HepG2 (cell line): ENCODE measurements around the gene ENG. TPM values are rescaled to one million over a fixed set of nuclear protein-coding genes. Genes with fewer than 3 reads are reported as not detected.

ENCODE experiments used
- CEBPB ChIP-seq: IDR thresholded peaks from 2 replicates; pipeline ENCODE4 v1.6.1; 2011; ENCODE audit warnings: low read depth, low read length, improper control_type of control experiment, borderline replicate concordance
- FOSL2 ChIP-seq: sonication (generic); formaldehyde crosslinking; IDR thresholded peaks from 2 replicates; pipeline ENCODE4 v1.4.0; 2020; ENCODE audit warnings: missing genetic modification reagents
- HNF4A ChIP-seq: sonication (generic); formaldehyde crosslinking; IDR thresholded peaks from 2 replicates; pipeline ENCODE4 v1.4.0; 2020; ENCODE audit warnings: missing genetic modification reagents
- JUNB ChIP-seq: sonication (generic); formaldehyde crosslinking; IDR thresholded peaks from 2 replicates; pipeline ENCODE4 v1.8.0; 2022; ENCODE audit warnings: missing genetic modification reagents, mild to moderate bottlenecking, borderline replicate concordance
- KDM2A ChIP-seq: sonication (generic); formaldehyde crosslinking; IDR thresholded peaks from 2 replicates; pipeline ENCODE4 v1.4.0; 2020; ENCODE audit warnings: low read depth, missing genetic modification reagents, borderline replicate concordance
- LCORL ChIP-seq, 2 experiments: fragments of 450-650 bp in 1 of 2; sonication (generic) in 1 of 2; formaldehyde crosslinking in 1 of 2; IDR thresholded peaks; 2 replicates each; pipeline versions ENCODE4 v1.5.0 to v1.6.1; 2017 to 2020; ENCODE audit warnings: antibody characterized with exemption in 1 of 2, missing genetic modification reagents in 1 of 2
- MTA1 ChIP-seq: sonication (generic); formaldehyde crosslinking; IDR thresholded peaks from 2 replicates; pipeline ENCODE4 v1.4.0; 2020; ENCODE audit warnings: missing genetic modification reagents, mild to moderate bottlenecking, borderline replicate concordance
- NR1H2 ChIP-seq: sonication (generic); formaldehyde crosslinking; IDR thresholded peaks from 2 replicates; pipeline ENCODE4 v1.8.1; 2022; ENCODE audit warnings: low read depth, missing genetic modification reagents, borderline replicate concordance
- PHB2 ChIP-seq: fragments of 450-650 bp; IDR thresholded peaks from 2 replicates; pipeline ENCODE4 v1.6.1; 2018; ENCODE audit not compliant: partially characterized antibody
- PHF21A ChIP-seq: sonication (generic); formaldehyde crosslinking; IDR thresholded peaks from 2 replicates; pipeline ENCODE4 v1.5.0; 2020; ENCODE audit warnings: mild to moderate bottlenecking, missing genetic modification reagents
- SALL1 ChIP-seq: sonication (generic); formaldehyde crosslinking; IDR thresholded peaks from 2 replicates; pipeline ENCODE4 v1.8.0; 2022; ENCODE audit warnings: mild to moderate bottlenecking, missing genetic modification reagents
- XRCC5 ChIP-seq: fragments of 200-400 bp; formaldehyde crosslinking; optimal IDR thresholded peaks from 2 replicates; pipeline ENCODE3; 2017; ENCODE audit warnings: mild to moderate bottlenecking, low read length
- ZFP62 ChIP-seq: sonication (generic); formaldehyde crosslinking; IDR thresholded peaks from 2 replicates; pipeline ENCODE4 v1.4.0; 2020; ENCODE audit warnings: missing genetic modification reagents
- ZIK1 ChIP-seq: sonication (generic); formaldehyde crosslinking; IDR thresholded peaks from 2 replicates; pipeline ENCODE4 v1.5.0; 2020; ENCODE audit warnings: mild to moderate bottlenecking, low read depth, missing genetic modification reagents, borderline replicate concordance
- ZNF124 ChIP-seq: sonication (generic); formaldehyde crosslinking; IDR thresholded peaks from 2 replicates; pipeline ENCODE4 v1.4.0; 2020; ENCODE audit warnings: missing genetic modification reagents
- ZNF33B ChIP-seq: sonication (generic); formaldehyde crosslinking; IDR thresholded peaks from 2 replicates; pipeline ENCODE4 v1.5.1; 2020; ENCODE audit warnings: mild to moderate bottlenecking, missing genetic modification reagents
- ZNF546 ChIP-seq: sonication (generic); formaldehyde crosslinking; conservative IDR thresholded peaks from 2 replicates; pipeline ENCODE4 v1.8.1; 2023; ENCODE audit warnings: mild to moderate bottlenecking, missing genetic modification reagents
- ZNF550 ChIP-seq: sonication (generic); formaldehyde crosslinking; IDR thresholded peaks from 2 replicates; pipeline ENCODE4 v1.4.0; 2020; ENCODE audit warnings: mild to moderate bottlenecking, missing genetic modification reagents, borderline replicate concordance
- ZNF557 ChIP-seq: sonication (generic); formaldehyde crosslinking; IDR thresholded peaks from 2 replicates; pipeline ENCODE4 v1.4.0; 2020; ENCODE audit warnings: missing genetic modification reagents
- ZNF562 ChIP-seq: sonication (generic); formaldehyde crosslinking; IDR thresholded peaks from 2 replicates; pipeline ENCODE4 v1.8.0; 2022; ENCODE audit warnings: missing genetic modification reagents, borderline replicate concordance
- ZSCAN29 ChIP-seq: sonication (generic); formaldehyde crosslinking; conservative IDR thresholded peaks from 2 replicates; pipeline ENCODE4 v1.4.0; 2020; ENCODE audit warnings: mild to moderate bottlenecking, missing genetic modification reagents
- polyA plus RNA-seq, 8 experiments: library from polyadenylated mRNA; depleted of rRNA in 3 of 8; stranded (reverse) in 7 of 8; unstranded in 1 of 8; fragments of >200 nt; fragmentation: Illumina TruSeq in 4 of 8; extraction: Trizol in 4 of 8; gene quantifications; 2 replicates each; pipeline versions ENCODE4 v1.2.1 to v1.2.3, GENCODE V29; 2011 to 2016; ENCODE audit warnings: low read depth in 4 of 8, missing spikeins in 1 of 8, mixed read lengths in 1 of 8; ENCODE audit not compliant: insufficient read depth in 1 of 8
- total RNA-seq, 5 experiments: library from RNA; depleted of rRNA; stranded (reverse); fragments of >200 nt; fragmentation: Illumina TruSeq; extraction: Trizol; gene quantifications; 2 replicates each; pipeline ENCODE4 v1.2.3, GENCODE V29; 2016; ENCODE audit warnings: low read depth in 1 of 5
- TF ChIP-seq, protein P1 (sequence below): sonication (generic); formaldehyde crosslinking; IDR thresholded peaks from 2 replicates; pipeline ENCODE4 v1.4.0; 2020; ENCODE audit warnings: missing genetic modification reagents
- TF ChIP-seq, protein P2 (sequence below): sonication (generic); formaldehyde crosslinking; IDR thresholded peaks from 2 replicates; pipeline ENCODE4 v1.9.0; 2021; ENCODE audit warnings: missing genetic modification reagents, mild to moderate bottlenecking, borderline replicate concordance
- TF ChIP-seq, protein P3 (sequence below): sonication (generic); formaldehyde crosslinking; conservative IDR thresholded peaks from 2 replicates; pipeline ENCODE4 v1.4.0; 2020; ENCODE audit warnings: missing genetic modification reagents
- TF ChIP-seq, protein P4 (sequence below): sonication (generic); formaldehyde crosslinking; IDR thresholded peaks from 2 replicates; pipeline ENCODE4 v1.5.0; 2020; ENCODE audit warnings: missing genetic modification reagents, mild to moderate bottlenecking, borderline replicate concordance

Gene ENG
- total and polyA plus RNA-seq, 2 of the 13 experiments (the other 11 are each of a cell fraction or from before 2014, with no cell fraction given) = 0.02 to 1.1 TPM

- TF ChIP-seq ZNF550 (CRISPR knock-in tag) (no peak), ZNF33B (CRISPR knock-in tag) (no peak), SALL1 (CRISPR knock-in tag) (peak; percentile 46), KDM2A (peak; percentile 33; the same call in 1 of the 2 replicates), ZFP62 (CRISPR knock-in tag) (no peak), FOSL2 (no peak), ZNF546 (CRISPR knock-in tag) (no peak), LCORL (IDR thresholded peaks at IDR 0.05) (no peak), LCORL (CRISPR knock-in tag; IDR thresholded peaks at IDR 0.05) (peak; percentile 79), JUNB (CRISPR knock-in tag) (no peak), HNF4A (CRISPR knock-in tag) (0 out of 2 replicates have a peak, but pooled peaks have one; percentile 3), ZSCAN29 (CRISPR knock-in tag) (no peak), NR1H2 (CRISPR knock-in tag) (no peak), ZNF124 (CRISPR knock-in tag) (no peak), ZIK1 (CRISPR knock-in tag) (no peak), PHF21A (CRISPR knock-in tag) (peak; percentile 42; the same call in 1 of the 2 replicates), CEBPB (no peak), PHB2 (no peak), ZNF562 (CRISPR knock-in tag) (no peak), MTA1 (0 out of 2 replicates have a peak, but pooled peaks have one; percentile 13), ZNF557 (CRISPR knock-in tag) (no peak), XRCC5 (no peak)
- TF ChIP-seq, protein P1, sequence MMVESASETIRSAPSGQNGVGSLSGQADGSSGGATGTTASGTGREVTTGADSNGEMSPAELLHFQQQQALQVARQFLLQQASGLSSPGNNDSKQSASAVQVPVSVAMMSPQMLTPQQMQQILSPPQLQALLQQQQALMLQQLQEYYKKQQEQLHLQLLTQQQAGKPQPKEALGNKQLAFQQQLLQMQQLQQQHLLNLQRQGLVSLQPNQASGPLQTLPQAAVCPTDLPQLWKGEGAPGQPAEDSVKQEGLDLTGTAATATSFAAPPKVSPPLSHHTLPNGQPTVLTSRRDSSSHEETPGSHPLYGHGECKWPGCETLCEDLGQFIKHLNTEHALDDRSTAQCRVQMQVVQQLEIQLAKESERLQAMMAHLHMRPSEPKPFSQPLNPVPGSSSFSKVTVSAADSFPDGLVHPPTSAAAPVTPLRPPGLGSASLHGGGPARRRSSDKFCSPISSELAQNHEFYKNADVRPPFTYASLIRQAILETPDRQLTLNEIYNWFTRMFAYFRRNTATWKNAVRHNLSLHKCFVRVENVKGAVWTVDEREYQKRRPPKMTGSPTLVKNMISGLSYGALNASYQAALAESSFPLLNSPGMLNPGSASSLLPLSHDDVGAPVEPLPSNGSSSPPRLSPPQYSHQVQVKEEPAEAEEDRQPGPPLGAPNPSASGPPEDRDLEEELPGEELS (CRISPR knock-in tag) = no peak
- TF ChIP-seq, protein P2, sequence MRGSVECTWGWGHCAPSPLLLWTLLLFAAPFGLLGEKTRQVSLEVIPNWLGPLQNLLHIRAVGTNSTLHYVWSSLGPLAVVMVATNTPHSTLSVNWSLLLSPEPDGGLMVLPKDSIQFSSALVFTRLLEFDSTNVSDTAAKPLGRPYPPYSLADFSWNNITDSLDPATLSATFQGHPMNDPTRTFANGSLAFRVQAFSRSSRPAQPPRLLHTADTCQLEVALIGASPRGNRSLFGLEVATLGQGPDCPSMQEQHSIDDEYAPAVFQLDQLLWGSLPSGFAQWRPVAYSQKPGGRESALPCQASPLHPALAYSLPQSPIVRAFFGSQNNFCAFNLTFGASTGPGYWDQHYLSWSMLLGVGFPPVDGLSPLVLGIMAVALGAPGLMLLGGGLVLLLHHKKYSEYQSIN = no peak
- TF ChIP-seq, protein P3, sequence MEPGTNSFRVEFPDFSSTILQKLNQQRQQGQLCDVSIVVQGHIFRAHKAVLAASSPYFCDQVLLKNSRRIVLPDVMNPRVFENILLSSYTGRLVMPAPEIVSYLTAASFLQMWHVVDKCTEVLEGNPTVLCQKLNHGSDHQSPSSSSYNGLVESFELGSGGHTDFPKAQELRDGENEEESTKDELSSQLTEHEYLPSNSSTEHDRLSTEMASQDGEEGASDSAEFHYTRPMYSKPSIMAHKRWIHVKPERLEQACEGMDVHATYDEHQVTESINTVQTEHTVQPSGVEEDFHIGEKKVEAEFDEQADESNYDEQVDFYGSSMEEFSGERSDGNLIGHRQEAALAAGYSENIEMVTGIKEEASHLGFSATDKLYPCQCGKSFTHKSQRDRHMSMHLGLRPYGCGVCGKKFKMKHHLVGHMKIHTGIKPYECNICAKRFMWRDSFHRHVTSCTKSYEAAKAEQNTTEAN (CRISPR knock-in tag) = no peak
- TF ChIP-seq, protein P4, sequence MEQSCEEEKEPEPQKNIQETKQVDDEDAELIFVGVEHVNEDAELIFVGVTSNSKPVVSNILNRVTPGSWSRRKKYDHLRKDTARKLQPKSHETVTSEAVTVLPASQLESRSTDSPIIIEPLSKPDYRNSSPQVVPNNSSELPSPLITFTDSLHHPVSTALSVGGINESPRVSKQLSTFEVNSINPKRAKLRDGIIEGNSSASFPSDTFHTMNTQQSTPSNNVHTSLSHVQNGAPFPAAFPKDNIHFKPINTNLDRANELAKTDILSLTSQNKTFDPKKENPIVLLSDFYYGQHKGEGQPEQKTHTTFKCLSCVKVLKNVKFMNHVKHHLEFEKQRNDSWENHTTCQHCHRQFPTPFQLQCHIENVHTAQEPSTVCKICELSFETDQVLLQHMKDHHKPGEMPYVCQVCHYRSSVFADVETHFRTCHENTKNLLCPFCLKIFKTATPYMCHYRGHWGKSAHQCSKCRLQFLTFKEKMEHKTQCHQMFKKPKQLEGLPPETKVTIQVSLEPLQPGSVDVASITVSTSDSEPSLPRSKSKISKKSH = no peak
Measured at GRCh38 chr9:127898433-127899127, 44.1 kb upstream of the ENG start (continued).
